Measurements from ENCODE around the gene IVNS1ABP.
"Not testable (repeated sequence)": the region's sequence is repeated elsewhere in the genome, so short reads cannot be mapped to it uniquely, and the experiment has no call there.

Gene IVNS1ABP

DNA sequence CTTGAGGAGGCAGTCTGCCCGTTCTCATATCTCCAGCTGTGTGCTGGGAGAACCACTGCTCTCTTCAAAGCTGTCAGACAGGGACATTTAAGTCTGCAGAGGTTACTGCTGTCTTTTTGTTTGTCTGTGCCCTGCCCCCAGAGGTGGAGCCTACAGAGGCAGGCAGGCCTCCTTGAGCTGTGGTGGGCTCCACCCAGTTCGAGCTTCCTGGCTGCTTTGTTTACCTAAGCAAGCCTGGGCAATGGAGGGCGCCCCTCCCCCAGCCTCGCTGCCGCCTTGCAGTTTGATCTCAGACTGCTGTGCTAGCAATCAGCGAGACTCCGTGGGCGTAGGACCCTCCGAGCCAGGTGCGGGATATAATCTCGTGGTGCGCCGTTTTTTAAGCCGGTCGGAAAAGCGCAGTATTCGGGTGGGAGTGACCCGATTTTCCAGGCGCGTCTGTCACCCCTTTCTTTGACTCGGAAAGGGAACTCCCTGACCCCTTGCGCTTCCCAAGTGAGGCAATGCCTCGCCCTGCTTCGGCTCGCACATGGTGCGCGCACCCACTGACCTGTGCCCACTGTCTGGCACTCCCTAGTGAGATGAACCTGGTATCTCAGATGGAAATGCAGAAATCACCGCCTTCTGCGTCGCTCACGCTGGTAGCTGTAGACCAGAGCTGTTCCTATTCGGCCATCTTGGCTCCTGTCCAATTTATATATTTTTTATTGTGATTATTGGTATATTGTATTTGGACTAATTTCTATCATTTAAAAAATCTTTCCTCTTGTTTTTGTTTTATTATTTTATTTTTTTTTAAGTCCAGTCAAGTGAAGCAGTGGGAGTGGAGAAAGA lies 59.7 kb downstream of the IVNS1ABP start:
- peak; percentile 25 for DNase-seq (ENCODE audit: low read depth, low spot score)

DNA sequence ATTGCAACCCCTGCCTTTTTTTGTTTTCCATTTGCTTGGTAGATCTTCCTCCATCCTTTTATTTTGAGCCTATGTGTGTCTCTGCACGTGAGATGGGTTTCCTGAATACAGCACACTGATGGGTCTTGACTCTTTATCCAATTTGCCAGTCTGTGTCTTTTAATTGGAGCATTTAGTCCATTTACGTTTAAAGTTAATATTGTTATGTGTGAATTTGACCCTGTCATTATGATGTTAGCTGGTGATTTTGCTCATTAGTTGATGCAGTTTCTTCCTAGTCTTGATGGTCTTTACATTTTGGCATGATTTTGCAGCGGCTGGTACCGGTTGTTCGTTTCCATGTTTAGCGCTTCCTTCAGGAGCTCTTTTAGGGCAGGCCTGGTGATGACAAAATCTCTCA lies 61.4 kb downstream of the IVNS1ABP start:
- not testable (repeated sequence) for DNase-seq (ENCODE audit: low read depth, low spot score)

DNA sequence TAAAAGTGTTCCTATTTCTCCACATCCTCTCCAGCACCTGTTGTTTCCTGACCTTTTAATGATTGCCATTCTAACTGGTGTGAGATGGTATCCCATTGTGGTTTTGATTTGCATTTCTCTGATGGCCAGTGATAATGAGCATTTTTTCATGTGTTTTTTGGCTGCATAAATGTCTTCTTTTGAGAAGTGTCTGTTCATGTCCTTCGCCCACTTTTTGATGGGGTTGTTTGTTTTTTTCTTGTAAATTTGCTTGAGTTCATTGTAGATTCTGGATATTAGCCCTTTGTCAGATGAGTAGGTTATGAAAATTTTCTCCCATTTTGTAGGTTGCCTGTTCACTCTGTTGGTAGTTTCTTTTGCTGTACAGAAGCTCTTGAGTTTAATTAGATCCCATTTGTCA lies 64.6 kb downstream of the IVNS1ABP start:
- DNase-seq (ENCODE audit: low read depth, low spot score), result not testable (repeated sequence)

DNA sequence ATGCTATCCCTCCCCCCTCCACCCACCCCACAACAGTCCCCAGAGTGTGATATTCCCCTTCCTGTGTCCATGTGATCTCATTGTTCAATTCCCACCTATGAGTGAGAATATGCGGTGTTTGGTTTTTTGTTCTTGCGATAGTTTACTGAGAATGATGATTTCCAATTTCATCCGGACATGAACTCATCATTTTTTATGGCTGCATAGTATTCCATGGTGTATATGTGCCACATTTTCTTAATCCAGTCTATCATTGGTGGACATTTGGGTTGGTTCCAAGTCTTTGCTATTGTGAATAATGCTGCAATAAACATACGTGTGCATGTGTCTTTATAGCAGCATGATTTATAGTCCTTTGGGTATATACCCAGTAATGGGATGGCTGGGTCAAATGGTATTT lies 65.1 kb downstream of the IVNS1ABP start:
- DNase-seq (ENCODE audit: low read depth, low spot score), result not testable (repeated sequence)

DNA sequence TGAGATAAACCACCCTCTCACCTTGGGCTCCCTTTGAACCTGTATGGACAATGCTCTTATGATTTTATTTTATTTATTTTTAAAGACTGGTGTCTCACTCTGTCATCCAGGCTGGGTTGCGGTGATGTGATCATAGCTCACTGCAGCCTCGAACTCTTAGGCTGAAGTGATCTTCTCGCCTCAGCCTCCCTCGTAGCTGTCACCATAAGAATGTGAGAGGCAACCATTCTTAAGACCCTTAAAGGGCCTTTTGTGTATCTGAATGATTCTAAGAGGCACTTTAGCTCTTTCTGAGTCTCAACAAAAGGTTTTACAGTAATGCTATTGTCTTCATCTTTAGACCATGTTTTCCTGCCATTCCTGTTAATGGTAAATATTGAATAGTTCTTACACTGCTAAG lies 67.0 kb downstream of the IVNS1ABP start:
- no peak for DNase-seq (ENCODE audit: low read depth, low spot score)

DNA sequence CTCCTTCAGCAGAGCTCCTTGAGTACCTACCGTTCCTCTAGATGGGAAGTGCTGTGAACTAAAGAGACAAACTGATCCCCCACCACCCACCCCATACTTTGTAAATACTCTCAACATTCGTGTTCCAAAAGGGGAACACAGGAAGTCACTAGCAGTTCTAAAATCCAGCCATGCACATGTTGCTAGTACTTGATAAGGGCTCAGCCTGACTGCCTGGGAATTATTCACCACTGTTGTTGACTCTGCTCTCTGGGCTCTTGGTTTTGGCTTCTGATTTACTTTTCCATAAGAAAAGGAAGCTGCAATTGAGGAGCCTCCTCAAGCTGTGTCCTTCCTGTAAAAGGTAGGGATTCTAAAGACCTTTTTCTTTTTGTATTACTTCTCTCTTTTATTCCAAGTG lies 67.5 kb downstream of the IVNS1ABP start:
- DNase-seq (ENCODE audit: low read depth, low spot score), result peak; percentile 18

Measured in ELF-1 (cell line).